Body of pancreas (tissue), 4 donors: ENCODE results near the gene CIB2.

Source experiments
- POLR2A ChIP-seq, 3 donors: fragments of 450-650 bp; IDR thresholded peaks; one replicate each; pipeline ENCODE4 v1.6.1; 2016; ENCODE audit warnings: antibody characterized with exemption in 3 of 3, mild to moderate bottlenecking in 2 of 3
- TF ChIP-seq, protein P1 (sequence below), 7 experiments: fragments of 450-650 bp in 4 of 7; fragments of 200-600 bp in 3 of 7; sonication (generic) in 3 of 7; IDR thresholded peaks; one replicate each; pipeline ENCODE4 v1.5.1; 2016 to 2019; ENCODE audit warnings: antibody characterized with exemption in 7 of 7

- TF ChIP-seq, protein P1, sequence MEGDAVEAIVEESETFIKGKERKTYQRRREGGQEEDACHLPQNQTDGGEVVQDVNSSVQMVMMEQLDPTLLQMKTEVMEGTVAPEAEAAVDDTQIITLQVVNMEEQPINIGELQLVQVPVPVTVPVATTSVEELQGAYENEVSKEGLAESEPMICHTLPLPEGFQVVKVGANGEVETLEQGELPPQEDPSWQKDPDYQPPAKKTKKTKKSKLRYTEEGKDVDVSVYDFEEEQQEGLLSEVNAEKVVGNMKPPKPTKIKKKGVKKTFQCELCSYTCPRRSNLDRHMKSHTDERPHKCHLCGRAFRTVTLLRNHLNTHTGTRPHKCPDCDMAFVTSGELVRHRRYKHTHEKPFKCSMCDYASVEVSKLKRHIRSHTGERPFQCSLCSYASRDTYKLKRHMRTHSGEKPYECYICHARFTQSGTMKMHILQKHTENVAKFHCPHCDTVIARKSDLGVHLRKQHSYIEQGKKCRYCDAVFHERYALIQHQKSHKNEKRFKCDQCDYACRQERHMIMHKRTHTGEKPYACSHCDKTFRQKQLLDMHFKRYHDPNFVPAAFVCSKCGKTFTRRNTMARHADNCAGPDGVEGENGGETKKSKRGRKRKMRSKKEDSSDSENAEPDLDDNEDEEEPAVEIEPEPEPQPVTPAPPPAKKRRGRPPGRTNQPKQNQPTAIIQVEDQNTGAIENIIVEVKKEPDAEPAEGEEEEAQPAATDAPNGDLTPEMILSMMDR (IDR thresholded peaks at IDR 0.05), result peak; percentile 93 to 98 (median 97)
- no peak for TF ChIP-seq POLR2A (IDR thresholded peaks at IDR 0.05)
Observed at GRCh38 chr15:78108300-78109084, 22.8 kb downstream of the CIB2 start.
